HG02943 (cell line): ENCODE data around the gene STK38.

Experiments used
- ATAC-seq: cut with Tn5 transposase; IDR thresholded peaks from one replicate; pipeline ENCODE4 v1.9.1; 2021; ENCODE audit warnings: mild to moderate bottlenecking, low read depth, moderate library complexity; ENCODE audit not compliant: unreplicated experiment

STK38 gene

DNA sequence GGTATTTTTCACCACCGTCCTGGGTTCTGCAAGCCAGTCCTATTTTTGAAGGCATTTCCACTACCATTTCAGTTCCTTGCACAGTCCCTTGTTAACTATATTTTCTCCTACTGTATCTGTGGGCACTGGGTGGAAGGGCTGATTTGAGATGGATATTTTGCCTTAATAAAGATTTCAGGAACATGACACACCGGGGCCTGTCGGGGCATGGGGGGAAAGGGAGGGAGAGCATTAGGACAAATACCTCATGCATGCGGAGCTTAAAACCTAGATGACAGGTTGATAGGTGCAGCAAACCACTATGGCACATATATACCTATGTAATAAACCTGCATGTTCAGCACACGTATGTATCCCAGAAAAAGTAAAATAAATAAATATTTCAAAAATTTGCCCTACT is 22.4 kb downstream of the STK38 start:
- ATAC-seq = no peak

DNA sequence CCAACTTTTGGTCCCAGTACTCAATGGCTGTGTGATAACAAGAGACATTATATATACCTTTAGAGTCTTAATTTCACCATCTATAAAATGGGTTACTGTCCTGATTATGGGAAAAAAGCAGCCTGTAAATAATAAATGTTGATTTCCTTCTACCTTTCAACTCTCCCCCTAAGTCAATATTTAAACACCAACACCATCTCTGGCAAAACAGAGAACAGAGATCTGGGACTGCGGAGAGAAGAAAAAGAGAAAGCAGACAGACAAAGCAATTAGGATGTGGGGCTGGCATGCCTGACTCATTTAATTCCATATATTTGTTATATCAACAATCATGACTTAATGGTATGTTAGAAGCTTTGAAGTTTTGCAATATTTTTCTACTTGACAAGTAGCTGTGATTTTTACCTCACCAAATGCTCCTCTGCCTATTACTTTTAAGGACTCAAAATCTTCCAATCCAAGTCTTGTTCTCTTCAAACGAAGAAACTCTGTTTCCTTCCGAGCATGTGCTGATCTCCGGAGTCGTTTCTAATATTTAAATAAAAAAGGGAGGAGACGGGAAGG is 23.3 kb downstream of the STK38 start:
- ATAC-seq = no peak

DNA sequence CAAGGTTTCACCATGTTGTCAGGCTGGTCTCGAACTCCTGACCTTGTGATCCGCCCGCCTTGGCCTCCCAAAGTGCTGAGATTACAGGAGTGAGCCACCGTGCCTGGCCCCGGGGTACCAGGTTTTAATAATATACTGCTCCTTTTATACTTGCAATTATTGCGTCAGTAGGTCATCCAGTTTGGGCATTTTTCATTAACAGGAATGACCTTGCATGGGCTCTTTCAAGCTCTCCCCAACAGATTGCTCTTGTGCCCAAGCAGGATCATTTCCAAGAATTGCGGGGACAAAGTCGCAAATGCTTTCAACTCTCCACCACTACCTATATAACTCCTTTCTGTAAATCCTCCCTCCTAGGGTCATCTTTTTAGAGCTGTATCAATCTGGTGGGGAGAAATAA is 23.8 kb downstream of the STK38 start:
- ATAC-seq = no peak

DNA sequence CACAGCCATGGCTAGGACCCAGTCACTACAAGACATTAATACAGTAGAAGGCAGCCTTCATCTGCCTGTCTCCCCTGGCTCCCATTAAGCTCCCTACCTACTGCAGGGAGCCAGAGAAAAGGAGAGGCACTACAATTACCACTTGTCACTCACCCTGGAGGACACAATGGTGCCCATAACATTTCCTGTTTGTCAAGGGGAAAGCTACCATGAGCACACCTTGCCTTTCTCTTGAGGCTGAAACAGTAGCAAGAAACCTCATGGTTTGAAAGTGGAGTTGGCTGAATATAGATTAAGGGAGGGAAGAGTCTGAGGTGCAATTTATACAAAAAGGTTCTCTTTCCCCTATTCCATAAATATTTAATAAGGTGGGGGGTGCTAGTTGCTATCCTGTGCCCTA is 27.9 kb downstream of the STK38 start:
- no peak for ATAC-seq

DNA sequence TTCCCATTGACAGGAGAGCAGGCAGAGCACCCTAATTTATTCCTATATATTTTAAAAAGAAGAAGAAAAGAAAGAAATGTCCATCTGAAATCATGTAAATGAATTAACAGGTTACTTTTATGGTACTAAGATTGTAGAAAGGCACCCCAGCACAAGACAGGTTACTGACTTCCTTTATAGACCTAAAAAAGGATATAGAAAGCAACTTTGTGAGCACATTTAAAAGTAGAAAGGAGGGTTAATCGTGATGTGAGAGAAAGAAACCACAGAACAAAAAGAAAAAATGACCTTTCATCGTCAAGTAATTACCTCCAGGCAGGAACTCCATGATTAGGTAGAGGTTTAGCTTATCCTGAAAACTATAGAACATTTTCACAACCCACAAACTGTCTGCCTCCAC is 29.9 kb downstream of the STK38 start:
- ATAC-seq = no peak

DNA sequence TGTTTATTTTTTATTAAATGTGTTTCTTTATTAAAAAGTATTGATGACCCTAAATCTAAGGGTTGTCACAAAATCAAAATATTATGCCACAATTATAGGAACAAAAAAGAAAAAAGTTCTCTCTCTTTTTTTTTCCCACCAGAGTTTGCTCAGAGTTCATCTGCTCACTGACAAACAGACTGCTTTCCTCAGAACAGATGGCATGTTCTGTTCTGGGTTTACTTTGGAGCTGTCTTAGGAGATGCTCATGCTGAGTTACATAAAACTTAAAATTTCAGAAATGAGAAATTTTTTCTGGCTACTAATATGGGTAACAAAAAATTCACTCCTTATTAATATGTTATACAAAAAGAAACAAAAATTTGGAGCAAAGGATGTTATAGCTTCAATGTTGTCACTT is 30.3 kb downstream of the STK38 start:
- ATAC-seq = no peak

DNA sequence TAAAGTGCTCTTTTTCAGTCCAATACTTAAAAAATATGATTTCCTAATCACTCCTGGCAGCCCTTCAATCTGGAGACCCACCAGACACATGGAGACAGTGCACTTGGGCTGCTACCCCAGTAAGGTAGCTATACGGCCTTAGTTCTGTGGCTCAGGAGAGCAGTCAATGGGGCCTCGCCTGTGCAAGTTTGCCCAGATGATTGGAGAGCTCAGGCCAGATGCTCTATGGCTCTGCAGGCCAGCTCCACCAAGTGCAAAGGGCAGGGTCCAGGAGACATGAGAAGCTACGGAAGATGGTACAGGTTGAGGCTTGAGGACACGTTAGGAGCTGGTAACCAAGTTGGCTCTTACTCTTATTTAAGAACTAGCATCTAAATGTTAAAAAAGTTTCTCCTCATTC is 30.7 kb downstream of the STK38 start:
- no peak for ATAC-seq

DNA sequence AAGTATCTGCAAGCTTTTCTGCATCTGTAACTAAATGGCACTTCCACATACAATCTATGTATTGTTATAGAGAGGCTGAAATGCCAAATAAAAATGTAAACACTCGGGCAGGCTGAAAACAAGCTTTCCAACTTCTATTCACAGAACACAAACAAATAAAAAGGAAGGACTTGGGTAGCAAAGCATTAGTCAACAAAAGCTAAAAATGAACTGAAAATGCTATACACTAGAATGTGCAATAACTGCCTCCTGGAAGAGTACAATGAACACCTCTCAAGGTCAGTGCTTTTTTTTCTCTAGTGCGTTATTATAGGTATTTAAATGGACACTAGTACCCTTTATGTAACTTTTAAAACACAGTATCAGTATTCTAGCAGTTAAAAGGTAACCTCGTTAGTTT is 31.4 kb downstream of the STK38 start:
- no peak for ATAC-seq

DNA sequence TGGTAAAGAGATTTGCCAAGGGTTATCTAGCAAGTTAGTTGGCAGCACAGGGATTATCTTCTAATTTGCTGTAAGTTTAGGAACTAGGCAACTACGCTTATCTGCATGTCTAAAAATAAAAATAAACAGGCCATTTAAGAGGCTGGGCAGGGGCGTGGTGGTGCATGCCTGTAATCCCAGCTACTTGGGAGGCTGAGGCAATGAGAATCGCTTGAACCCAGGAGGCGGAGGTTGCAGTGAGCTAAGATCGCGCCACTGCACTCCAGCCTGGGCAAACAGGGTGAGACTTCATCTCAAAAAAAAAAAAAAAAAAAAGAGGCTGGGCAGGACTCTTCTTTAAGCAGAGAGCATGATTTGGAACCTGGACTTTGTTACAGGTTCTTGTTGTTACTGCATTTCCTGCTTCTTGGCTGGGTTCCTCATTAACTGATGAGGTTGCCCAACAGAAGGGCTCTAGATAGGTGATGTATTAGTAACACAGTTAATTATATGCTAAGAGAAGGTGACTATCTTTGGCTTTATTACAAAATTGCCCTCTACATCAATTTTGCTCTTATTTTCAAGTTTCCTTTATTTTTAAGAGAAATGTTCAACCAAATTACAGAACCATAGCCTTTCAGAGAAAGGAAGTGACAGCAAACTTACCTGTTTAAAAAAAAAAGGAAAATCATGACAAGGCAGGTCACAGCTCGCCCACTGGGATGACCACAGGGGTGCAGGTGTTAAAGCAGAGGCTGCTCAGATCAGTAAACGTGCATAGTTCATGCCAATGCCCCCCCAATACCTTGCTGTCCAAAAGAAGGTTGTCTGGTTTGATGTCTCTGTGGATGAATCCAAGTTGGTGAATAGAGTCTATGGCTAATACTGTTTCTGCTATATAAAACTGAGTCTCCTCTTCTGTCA is 32.5 kb downstream of the STK38 start:
- no peak for ATAC-seq

DNA sequence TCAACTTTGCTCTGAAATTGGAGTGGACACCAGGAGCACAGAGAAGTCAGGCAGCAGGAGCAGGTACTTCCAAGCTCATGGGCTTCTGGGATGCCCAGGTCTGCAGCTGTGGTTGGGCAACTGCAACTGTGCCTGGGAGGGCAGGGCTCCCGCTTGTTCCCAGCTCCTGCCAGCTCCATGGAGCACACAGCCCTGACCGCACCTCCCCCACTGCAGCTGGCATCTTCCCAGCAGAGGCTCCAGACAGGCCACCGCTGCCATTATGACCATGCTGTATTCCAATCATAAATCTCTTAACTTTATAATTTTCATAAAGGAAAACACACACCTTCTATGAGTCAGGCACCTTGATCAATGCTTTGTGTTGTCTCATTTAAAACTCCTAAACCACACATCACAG is 36.9 kb downstream of the STK38 start:
- no peak for ATAC-seq

DNA sequence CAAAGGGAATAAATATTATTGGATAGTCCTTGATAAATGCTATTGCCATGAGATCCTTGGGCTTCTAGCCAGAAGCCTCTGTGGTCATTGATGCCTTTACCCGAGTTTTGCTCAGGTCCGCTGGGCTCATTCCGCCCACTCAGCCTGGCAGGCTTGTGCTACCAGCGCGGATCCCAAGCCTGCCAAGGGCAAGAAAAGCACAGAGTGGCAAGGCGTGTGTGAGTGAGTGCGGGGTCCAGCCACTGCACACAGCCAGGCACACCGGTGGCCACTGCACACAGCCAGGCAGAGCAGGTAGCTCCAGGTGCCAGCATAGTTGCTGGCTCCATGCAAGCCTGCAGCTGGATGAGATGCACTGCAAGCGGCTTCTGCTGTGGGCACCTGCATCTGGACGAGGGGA is 38.7 kb downstream of the STK38 start:
- ATAC-seq = no peak

DNA sequence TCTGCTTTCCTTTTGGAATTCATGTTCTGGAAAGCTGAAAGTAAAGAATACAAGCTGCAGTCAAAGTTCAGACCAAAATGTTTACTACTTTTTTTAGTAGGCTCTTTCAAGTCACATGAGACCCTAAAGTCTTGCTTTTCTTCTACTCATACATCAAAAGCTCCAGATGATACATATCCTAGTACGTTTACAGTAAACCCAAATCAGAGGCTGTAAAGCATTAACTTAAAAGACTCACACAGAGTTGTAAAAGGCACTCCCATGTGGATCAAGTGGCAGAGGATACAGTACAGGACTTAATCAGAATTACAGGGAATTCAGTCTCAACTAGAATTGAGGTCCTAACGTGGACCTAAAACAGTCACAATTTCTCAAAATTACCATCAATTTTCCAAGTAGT is 40.7 kb downstream of the STK38 start:
- no peak for ATAC-seq

DNA sequence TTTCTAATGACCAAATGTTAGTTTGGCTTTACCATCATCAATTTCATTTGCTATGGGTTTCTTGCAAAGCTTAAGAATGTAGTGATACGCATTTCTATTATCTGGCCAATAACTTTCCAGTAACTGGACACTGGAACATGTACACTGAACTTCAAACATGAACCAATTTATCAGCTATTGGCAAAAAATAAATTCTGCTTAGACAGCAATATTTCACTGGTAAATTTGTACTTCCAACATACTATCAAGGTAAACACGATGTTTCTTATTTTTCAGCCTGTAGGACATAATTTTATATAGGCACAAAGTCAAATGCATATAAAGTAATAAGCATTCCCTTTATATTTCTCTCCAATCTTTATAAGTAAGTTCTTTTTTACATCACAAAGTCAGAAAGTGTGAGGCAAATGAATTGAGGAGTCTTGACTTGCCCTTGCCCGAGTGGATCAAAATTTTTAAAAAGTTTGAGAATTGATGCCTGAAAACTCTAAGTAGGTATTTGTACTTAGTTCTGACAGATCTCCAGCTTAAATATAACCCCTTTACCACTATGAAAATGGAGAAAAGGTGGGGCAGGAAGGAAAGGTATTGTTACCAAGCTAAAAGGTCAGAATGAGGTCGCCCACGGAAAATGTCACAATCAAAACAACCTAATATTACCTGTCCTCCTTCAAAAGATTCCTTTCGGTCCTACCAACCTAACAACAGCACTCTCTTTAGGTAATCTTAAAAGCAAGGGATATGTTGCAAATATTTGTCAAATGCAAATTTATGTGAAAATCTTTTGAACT is 41.3 kb downstream of the STK38 start:
- no peak for ATAC-seq

DNA sequence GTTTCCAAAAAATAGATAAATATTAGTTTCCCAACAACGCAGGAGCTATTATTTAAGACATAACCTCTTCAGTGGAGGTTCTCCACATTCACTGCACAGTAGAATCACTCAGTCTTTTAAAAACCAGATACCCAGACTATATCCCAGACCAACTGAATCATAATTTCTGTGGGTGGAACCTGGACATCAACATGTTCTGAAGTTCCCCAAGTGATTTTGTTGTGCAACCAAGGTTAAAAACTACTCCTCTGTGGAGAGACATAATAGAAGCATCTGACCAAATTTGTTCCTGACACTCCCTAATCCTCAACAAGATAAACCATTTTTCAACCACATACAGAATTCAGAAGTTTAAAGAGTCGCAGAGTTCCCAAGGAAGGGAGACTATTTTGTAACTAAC is 42.3 kb downstream of the STK38 start:
- no peak for ATAC-seq

DNA sequence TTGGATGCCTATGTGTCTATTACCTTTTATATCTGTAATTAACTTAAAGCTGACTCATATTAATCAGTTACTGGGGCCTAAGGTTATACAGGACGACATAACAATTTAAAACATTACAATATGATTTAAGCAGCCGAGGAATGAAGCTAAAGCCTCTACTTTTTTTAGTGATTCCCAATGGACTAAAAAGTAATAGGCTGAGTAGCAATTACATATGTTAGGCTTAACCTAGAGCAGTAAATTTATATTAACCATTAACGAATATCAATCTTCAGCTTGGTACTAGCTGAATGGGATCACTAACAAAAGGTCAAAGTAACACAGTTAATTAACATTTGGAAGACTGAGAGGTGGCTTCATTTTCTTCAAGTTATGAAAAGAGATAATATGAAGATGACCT is 43.1 kb downstream of the STK38 start:
- ATAC-seq = no peak

DNA sequence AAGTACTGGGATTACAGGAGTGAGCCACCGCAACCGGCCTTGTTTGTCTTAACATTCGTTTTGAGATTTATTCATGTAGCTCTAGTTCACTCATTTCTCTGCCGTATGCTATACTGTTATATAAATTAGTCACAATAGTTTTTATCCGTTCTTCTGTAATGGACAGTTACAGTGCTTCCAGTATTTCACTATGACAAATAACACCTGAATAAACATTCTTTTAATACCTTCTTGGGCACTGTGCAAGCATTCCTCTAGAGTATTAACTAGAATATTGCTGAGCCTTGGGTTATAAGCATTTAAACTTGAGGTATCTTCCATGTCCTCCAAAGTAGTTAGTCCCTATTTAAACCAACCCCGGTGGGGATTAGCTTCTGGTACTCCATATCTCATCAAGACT is 45.6 kb downstream of the STK38 start:
- ATAC-seq = no peak

DNA sequence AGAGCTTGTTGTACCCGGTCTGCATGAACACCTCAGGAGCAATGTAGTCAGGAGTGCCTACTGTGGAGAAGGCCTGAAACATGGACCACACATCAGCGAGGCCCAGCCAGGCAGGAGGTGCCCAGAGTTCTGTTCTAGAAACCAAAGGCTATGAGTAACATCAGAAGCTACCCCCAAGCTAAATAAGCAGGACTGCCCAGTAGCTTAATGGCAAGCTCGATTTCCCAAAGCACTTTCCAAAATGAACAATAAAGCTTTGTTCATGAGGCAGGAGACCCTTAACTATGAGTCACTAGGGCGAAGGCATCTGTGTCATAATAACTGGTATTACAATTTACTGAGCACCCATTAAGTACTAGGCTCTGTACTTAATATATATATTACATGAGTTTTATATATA is 47.4 kb downstream of the STK38 start:
- ATAC-seq = no peak

DNA sequence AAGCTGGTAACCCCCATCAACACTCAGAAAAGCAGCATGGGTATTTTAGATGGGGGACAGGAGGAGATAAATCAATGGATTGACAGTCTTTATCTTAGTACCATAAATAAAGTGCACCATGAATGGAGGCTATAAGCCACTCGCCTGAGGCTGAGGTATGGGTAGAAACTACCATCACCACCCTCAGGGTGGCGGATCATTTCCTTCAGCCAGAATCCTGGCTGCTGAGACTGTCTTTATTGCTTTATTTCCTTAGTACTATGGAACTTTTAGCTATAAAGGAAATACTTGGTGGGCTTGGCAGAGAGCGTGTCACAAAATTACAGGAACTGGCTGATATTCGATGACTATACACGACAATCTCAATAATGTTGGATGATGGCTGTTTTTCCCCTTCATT is 52.2 kb downstream of the STK38 start:
- ATAC-seq = no peak

DNA sequence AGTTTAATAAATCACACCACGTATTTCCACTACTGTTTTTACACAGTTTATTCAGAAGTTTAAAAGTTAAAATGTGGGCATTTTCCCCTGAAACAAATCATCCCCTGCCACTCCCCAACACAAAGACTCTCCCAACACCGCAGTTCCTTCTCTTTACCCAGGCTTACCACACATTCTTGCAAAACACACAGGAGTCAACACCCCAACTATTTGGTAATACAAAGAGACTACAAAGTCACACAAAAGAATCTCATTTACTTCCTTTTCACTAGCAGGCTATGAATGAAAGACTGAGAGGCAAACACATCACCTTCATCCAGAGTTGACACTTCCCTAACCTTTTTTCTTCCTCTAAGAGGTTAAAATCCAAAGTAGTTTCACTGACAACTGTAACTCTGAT is 53.4 kb downstream of the STK38 start:
- no peak for ATAC-seq

DNA sequence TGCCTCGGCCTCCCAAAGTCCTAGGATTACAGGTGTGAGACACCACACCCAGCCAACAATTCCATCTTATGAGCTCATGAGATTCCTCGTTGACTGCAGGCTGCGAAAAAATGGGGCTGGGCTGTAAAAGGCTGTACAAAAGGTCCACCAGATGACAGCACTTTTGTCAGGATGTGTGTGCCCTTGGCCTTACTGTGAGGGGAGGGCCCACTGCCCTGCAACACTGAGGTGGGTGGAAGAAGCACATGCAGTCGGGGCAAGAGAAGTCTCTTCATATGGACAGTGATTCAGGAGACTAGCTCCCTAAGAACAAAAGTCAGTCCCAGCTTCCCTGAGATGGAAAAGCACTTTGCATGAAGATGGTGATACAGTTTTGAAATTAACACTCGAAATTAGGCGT is 54.0 kb downstream of the STK38 start:
- no peak for ATAC-seq

DNA sequence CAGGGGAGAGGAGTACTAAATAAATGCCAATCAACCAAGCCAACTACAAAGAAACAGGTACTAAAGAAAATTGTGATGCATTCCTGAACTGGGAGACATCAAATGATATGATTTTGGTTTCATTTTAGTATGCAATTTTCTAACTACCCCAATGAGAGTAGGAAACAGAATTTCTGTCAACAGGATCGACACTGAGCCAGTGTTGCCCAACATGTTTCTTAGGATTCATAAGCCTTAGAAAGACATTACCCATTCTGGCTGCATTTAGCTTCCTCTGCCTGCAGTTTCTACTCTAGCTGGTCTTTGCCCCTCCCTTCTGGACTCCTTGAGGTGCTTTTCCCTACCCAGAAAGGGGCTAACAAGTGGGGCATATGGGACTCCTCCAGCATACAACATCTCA is 54.7 kb downstream of the STK38 start:
- no peak for ATAC-seq

DNA sequence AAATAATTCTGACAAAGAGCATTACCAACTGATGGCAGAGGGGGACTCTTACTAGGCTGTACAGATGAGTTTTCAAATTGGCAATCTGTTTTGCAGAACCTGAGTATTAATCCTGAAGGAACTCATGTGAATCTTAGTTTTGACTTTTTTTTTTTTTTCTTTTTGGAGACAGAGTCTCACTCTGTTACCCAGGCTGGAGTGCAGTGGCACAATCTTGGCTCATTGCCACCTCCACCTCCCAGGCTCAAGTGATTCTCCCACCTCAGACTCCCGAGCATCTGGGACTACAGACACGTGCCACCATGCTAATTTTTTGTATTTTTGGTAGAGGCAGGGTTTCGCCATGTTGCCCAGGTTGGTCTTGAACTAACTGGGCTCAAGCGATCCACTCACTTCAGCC is 55.2 kb downstream of the STK38 start:
- ATAC-seq = no peak
